Measurements from ENCODE around the gene RGS5.
A peak's percentile ranks its signal among the peaks of the same experiment; 100 is the strongest.

The RGS5 gene

GRCh38 chr1:163141556-163141955 lies 61.2 kb downstream of the RGS5 start:
- DNase-seq: no peak

- DNase-seq: no peak
Measured at GRCh38 chr1:163137556-163138265, 65.0 kb downstream of the RGS5 start.

GRCh38 chr1:163131981-163132380 lies 70.7 kb downstream of the RGS5 start:
- DNase-seq: no peak

- DNase-seq: no peak
Measured at GRCh38 chr1:163130225-163130856, 72.4 kb downstream of the RGS5 start.

DNA sequence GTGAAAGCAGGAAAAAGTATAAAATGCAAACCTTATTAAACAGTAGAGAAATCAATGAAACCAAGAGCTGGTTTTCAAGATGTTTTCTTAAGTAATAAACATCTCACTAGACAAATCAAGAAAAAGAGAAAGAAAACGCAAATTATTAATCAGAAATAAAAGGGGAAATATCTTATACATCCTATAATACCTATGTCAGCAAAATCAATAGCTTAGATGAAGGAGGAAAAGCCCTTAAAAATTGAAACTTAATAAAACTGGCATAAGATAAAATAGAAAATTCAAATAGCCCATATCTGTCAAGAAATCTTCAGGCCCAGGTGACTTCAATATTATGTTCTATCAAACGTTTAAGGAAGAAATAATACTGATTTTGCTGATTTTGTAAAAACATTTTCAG lies 74.4 kb downstream of the RGS5 start:
- DNase-seq: no peak

GRCh38 chr1:163124812-163125211 lies 77.9 kb downstream of the RGS5 start:
- DNase-seq: no peak

GRCh38 chr1:163120372-163120771 lies 82.3 kb downstream of the RGS5 start:
- peak; percentile 10 for DNase-seq

- DNase-seq: no peak
Measured at GRCh38 chr1:163119707-163120106, 83.0 kb downstream of the RGS5 start.

- no peak for DNase-seq
Measured at GRCh38 chr1:163115887-163116286, 86.8 kb downstream of the RGS5 start.

- no peak for DNase-seq
Measured at GRCh38 chr1:163107655-163108054, 95.1 kb downstream of the RGS5 start.

GRCh38 chr1:163106364-163106987 lies 96.2 kb downstream of the RGS5 start:
- no peak for DNase-seq

DNA sequence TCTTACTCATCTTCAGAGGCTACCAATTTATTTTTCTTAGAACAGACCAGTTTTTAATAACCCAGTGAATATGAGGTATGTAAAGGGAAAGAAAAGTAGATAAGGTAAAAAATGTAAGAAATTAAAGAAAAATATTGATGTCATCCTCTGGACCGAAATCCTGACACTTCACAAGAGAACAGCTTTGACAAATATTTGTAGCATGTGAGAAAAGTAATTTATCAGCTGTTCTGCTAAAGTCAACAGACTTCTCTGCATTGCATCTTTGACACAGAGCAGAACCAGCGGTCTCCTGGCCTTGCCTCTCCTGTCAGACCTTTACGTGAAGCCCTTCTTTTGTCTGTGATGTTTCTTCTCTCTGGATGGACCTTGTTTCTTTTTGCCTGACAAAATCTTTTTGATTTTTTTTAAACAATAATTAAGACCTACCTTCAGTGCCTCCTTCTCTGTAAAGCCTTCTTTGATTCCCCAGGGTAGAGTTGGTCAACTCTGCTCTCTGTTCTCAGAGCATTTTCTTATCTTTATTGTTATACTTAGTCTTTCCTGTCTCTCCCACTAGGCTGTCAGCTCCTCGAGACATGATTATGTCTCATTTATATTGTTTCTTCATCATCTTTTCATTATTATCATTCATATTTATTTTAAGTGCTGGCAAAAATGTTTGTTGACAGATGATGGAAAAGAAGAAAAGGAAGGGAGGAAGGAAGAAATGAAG lies 98.2 kb downstream of the RGS5 start:
- no peak for DNase-seq

GRCh38 chr1:163102590-163102989 lies 100.1 kb downstream of the RGS5 start:
- DNase-seq: no peak

- no peak for DNase-seq
Measured at GRCh38 chr1:163095213-163095612, 107.5 kb downstream of the RGS5 start.

- no peak for DNase-seq
Measured at GRCh38 chr1:163094589-163094988, 108.1 kb downstream of the RGS5 start.

DNA sequence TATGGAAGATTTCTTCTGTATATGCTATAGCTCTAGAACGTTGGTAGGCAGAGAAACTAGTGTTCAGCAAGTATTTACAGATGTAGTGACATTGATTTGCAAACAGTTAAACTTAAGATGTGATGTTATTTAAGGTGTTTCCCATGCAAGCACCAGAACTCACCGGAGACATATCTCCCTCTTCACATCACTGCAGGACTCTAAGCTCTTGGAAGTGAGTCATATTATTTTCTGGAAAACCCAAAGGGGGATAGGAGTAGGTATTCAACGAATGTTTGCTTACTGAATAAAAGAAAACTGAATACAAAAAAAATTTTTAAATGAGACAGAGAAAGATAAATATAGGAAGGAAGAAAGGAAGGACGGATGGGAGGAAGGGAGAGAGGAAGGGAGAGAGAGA lies 108.5 kb downstream of the RGS5 start:
- DNase-seq: no peak

- no peak for DNase-seq
Measured at GRCh38 chr1:163093579-163093978, 109.1 kb downstream of the RGS5 start.

- no peak for DNase-seq
Measured at GRCh38 chr1:163093169-163093568, 109.5 kb downstream of the RGS5 start.

All from fibroblast of upper back skin (primary cell).